GM18873 (cell line): ENCODE measurements around the gene PRDX5.
"Not testable (repeated sequence)": the region's sequence is repeated elsewhere in the genome, so short reads cannot be mapped to it uniquely, and the experiment has no call there.

Experiments used
- ATAC-seq: cut with Tn5 transposase; IDR thresholded peaks from one replicate; pipeline ENCODE4 v1.9.1; 2021; ENCODE audit warnings: mild to moderate bottlenecking, moderate library complexity, moderate number of reproducible peaks; ENCODE audit not compliant: unreplicated experiment, low FRiP score

Gene PRDX5

GRCh38 chr11:64305075-64305690, 12.7 kb upstream of the PRDX5 start, which contains the start of gene ESRRA:
Gene ESRRA, plus strand, starts transcription at chr11:64305524. Its CDS starts 1,656 bp downstream, at chr11:64307180.
- ATAC-seq: peak; percentile 74

- ATAC-seq: no peak
These were observed 12.0 kb upstream of the PRDX5 start for GRCh38 chr11:64305691-64306562.

GRCh38 chr11:64306563-64306875, 11.4 kb upstream of the PRDX5 start:
- ATAC-seq: no peak

- no peak for ATAC-seq
These were observed 10.9 kb upstream of the PRDX5 start for GRCh38 chr11:64306876-64307622.

GRCh38 chr11:64307795-64308194, 10.1 kb upstream of the PRDX5 start:
- ATAC-seq: not testable (repeated sequence)

- no peak for ATAC-seq
These were observed 5.0 kb upstream of the PRDX5 start for GRCh38 chr11:64312947-64313346.

- ATAC-seq: no peak
These were observed 4.3 kb upstream of the PRDX5 start for GRCh38 chr11:64313491-64314145.

GRCh38 chr11:64314146-64314804, 3.6 kb upstream of the PRDX5 start:
- ATAC-seq: no peak

GRCh38 chr11:64314805-64315561, 2.9 kb upstream of the PRDX5 start:
- ATAC-seq: no peak

- not testable (repeated sequence) for ATAC-seq
These were observed 2.0 kb upstream of the PRDX5 start for GRCh38 chr11:64315667-64316526.

GRCh38 chr11:64316672-64317324, 1.1 kb upstream of the PRDX5 start:
- ATAC-seq: peak; percentile 2

GRCh38 chr11:64317325-64317960, 478 bp upstream of the PRDX5 start, which contains the start of gene TRMT112:
Gene TRMT112, minus strand, starts transcription at chr11:64317559. Its CDS starts 33 bp downstream, at chr11:64317526.
- ATAC-seq: peak; percentile 51

- ATAC-seq: no peak
These were observed 1.1 kb downstream of the PRDX5 start for GRCh38 chr11:64318766-64319761.

GRCh38 chr11:64320556-64320955, 2.6 kb downstream of the PRDX5 start:
- ATAC-seq: no peak

- ATAC-seq: no peak
These were observed 3.1 kb downstream of the PRDX5 start for GRCh38 chr11:64321026-64321425.

GRCh38 chr11:64321533-64321932, 3.6 kb downstream of the PRDX5 start:
- ATAC-seq: no peak
